HepG2 (cell line): ENCODE data around the gene FBXL12. TPM values are rescaled to one million over a fixed set of nuclear protein-coding genes. Genes with fewer than 3 reads are reported as not detected.

Experiments used
- BCL6 ChIP-seq: IDR thresholded peaks from 2 replicates; pipeline ENCODE4 v1.6.1; 2016; ENCODE audit warnings: missing genetic modification reagents, missing compliant biosample characterization
- CREM ChIP-seq, 2 experiments: sonication (generic) in 1 of 2; formaldehyde crosslinking in 1 of 2; IDR thresholded peaks; 2 replicates each; pipeline versions ENCODE4 v1.4.0 to v1.6.1; 2016 to 2020; ENCODE audit warnings: antibody characterized with exemption in 1 of 2, mild to moderate bottlenecking in 1 of 2, missing genetic modification reagents in 1 of 2
- SOX5 ChIP-seq: IDR thresholded peaks from 2 replicates; pipeline ENCODE4 v1.6.1; 2016; ENCODE audit warnings: borderline replicate concordance
- ZNF230 ChIP-seq: sonication (generic); formaldehyde crosslinking; IDR thresholded peaks from 2 replicates; pipeline ENCODE4 v1.4.0; 2020; ENCODE audit warnings: mild to moderate bottlenecking, missing genetic modification reagents
- ZNF326 ChIP-seq: sonication (generic); formaldehyde crosslinking; IDR thresholded peaks from 2 replicates; pipeline ENCODE4 v1.4.0; 2020; ENCODE audit warnings: missing genetic modification reagents, borderline replicate concordance
- ZNF878 ChIP-seq: sonication (generic); formaldehyde crosslinking; IDR thresholded peaks from 2 replicates; pipeline ENCODE4 v1.8.1; 2023; ENCODE audit warnings: mild to moderate bottlenecking, missing genetic modification reagents, moderate library complexity
- polyA plus RNA-seq, 8 experiments: library from polyadenylated mRNA; depleted of rRNA in 3 of 8; stranded (reverse) in 7 of 8; unstranded in 1 of 8; fragments of >200 nt; fragmentation: Illumina TruSeq in 4 of 8; extraction: Trizol in 4 of 8; gene quantifications; 2 replicates each; pipeline versions ENCODE4 v1.2.1 to v1.2.3, GENCODE V29; 2011 to 2016; ENCODE audit warnings: low read depth in 4 of 8, missing spikeins in 1 of 8, mixed read lengths in 1 of 8; ENCODE audit not compliant: insufficient read depth in 1 of 8
- total RNA-seq, 5 experiments: library from RNA; depleted of rRNA; stranded (reverse); fragments of >200 nt; fragmentation: Illumina TruSeq; extraction: Trizol; gene quantifications; 2 replicates each; pipeline ENCODE4 v1.2.3, GENCODE V29; 2016; ENCODE audit warnings: low read depth in 1 of 5
- TF ChIP-seq, protein P1 (sequence below): sonication (generic); formaldehyde crosslinking; IDR thresholded peaks from 2 replicates; pipeline ENCODE4 v1.4.0; 2020; ENCODE audit warnings: mild to moderate bottlenecking, missing genetic modification reagents, borderline replicate concordance

Gene FBXL12
- total and polyA plus RNA-seq, 2 of the 13 experiments (the other 11 are each of a cell fraction or from before 2014, with no cell fraction given) = 20.4 to 23.1 TPM

GRCh38 chr19:9818734-9819595, at the start of gene FBXL12 (continued):
- TF ChIP-seq, protein P1, sequence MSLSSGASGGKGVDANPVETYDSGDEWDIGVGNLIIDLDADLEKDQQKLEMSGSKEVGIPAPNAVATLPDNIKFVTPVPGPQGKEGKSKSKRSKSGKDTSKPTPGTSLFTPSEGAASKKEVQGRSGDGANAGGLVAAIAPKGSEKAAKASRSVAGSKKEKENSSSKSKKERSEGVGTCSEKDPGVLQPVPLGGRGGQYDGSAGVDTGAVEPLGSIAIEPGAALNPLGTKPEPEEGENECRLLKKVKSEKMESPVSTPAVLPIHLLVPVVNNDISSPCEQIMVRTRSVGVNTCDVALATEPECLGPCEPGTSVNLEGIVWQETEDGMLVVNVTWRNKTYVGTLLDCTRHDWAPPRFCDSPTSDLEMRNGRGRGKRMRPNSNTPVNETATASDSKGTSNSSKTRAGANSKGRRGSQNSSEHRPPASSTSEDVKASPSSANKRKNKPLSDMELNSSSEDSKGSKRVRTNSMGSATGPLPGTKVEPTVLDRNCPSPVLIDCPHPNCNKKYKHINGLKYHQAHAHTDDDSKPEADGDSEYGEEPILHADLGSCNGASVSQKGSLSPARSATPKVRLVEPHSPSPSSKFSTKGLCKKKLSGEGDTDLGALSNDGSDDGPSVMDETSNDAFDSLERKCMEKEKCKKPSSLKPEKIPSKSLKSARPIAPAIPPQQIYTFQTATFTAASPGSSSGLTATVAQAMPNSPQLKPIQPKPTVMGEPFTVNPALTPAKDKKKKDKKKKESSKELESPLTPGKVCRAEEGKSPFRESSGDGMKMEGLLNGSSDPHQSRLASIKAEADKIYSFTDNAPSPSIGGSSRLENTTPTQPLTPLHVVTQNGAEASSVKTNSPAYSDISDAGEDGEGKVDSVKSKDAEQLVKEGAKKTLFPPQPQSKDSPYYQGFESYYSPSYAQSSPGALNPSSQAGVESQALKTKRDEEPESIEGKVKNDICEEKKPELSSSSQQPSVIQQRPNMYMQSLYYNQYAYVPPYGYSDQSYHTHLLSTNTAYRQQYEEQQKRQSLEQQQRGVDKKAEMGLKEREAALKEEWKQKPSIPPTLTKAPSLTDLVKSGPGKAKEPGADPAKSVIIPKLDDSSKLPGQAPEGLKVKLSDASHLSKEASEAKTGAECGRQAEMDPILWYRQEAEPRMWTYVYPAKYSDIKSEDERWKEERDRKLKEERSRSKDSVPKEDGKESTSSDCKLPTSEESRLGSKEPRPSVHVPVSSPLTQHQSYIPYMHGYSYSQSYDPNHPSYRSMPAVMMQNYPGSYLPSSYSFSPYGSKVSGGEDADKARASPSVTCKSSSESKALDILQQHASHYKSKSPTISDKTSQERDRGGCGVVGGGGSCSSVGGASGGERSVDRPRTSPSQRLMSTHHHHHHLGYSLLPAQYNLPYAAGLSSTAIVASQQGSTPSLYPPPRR (CRISPR knock-in tag) = peak; percentile 16; the same call in 1 of the 2 replicates
- no peak for TF ChIP-seq BCL6 (CRISPR knock-in tag)
- TF ChIP-seq ZNF326 (CRISPR knock-in tag) = no peak
- no peak for TF ChIP-seq ZNF230 (CRISPR knock-in tag)
- peak; percentile 54 for TF ChIP-seq SOX5 (CRISPR knock-in tag)
- peak; percentile 71; the same call in 1 of the 2 replicates for TF ChIP-seq CREM (IDR thresholded peaks at IDR 0.05)
- no peak for TF ChIP-seq CREM (CRISPR knock-in tag; IDR thresholded peaks at IDR 0.05)
- no peak for TF ChIP-seq ZNF878 (CRISPR knock-in tag)
- TF ChIP-seq, all 625 proteins: peak for 234
